ENCODE data around the gene MCF2L2.

Gene MCF2L2

GRCh38 chr3:183393625-183394024, 34.8 kb downstream of the MCF2L2 start:
- TF ChIP-seq REST (IDR thresholded peaks at IDR 0.05; ENCODE audit: insufficient read depth in 1 of 2, low read depth in 2 of 2, low read length in 2 of 2) (no peak), TAF1 (IDR thresholded peaks at IDR 0.05; ENCODE audit: borderline replicate concordance, insufficient read depth, low read length) (no peak), POLR2AphosphoS5 (IDR thresholded peaks at IDR 0.05; ENCODE audit: low read depth, low read length) (no peak), SIN3A (IDR thresholded peaks at IDR 0.05; ENCODE audit: borderline replicate concordance, insufficient read depth, low read length) (no peak), FOXP2 (optimal IDR thresholded peaks at IDR 0.05; ENCODE audit: borderline replicate concordance, extremely low read depth, extremely low read length, insufficient read depth) (no peak)

- no peak for TF ChIP-seq REST (IDR thresholded peaks at IDR 0.05; ENCODE audit: insufficient read depth in 1 of 2, low read depth in 2 of 2, low read length in 2 of 2)
- no peak for TF ChIP-seq TAF1 (IDR thresholded peaks at IDR 0.05; ENCODE audit: borderline replicate concordance, insufficient read depth, low read length)
- TF ChIP-seq FOXP2 (optimal IDR thresholded peaks at IDR 0.05; ENCODE audit: borderline replicate concordance, extremely low read depth, extremely low read length, insufficient read depth): no peak
- TF ChIP-seq POLR2AphosphoS5 (IDR thresholded peaks at IDR 0.05; ENCODE audit: low read depth, low read length): no peak
- no peak for TF ChIP-seq SIN3A (IDR thresholded peaks at IDR 0.05; ENCODE audit: borderline replicate concordance, insufficient read depth, low read length)
These were observed 36.0 kb downstream of the MCF2L2 start for GRCh38 chr3:183392186-183393034.

GRCh38 chr3:183391460-183391859, 37.0 kb downstream of the MCF2L2 start:
- TF ChIP-seq FOXP2 (optimal IDR thresholded peaks at IDR 0.05; ENCODE audit: borderline replicate concordance, extremely low read depth, extremely low read length, insufficient read depth) (no peak), SIN3A (IDR thresholded peaks at IDR 0.05; ENCODE audit: borderline replicate concordance, insufficient read depth, low read length) (no peak), TAF1 (IDR thresholded peaks at IDR 0.05; ENCODE audit: borderline replicate concordance, insufficient read depth, low read length) (no peak), REST (IDR thresholded peaks at IDR 0.05; ENCODE audit: insufficient read depth in 1 of 2, low read depth in 2 of 2, low read length in 2 of 2) (no peak), POLR2AphosphoS5 (IDR thresholded peaks at IDR 0.05; ENCODE audit: low read depth, low read length) (no peak)

DNA sequence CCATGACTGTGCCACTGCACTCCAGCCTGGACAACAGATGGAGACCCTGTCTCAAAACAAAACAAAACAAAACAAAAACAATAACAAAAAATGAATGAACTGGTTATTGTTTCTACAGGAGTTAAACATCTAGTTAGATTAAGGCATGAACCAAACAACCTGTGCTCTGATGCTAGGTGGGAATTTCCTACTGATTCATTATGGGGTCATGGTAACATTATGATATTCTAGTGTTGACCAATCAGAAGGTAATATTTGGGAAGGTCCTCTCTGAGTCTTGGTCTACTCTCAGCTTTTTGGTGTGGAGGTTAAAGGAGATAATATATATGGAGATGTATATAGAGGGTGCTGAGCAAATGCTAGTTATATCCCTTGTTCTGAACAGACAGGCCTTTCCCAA, 37.6 kb downstream of the MCF2L2 start:
- no peak for TF ChIP-seq REST (IDR thresholded peaks at IDR 0.05; ENCODE audit: insufficient read depth in 1 of 2, low read depth in 2 of 2, low read length in 2 of 2)
- no peak for TF ChIP-seq SIN3A (IDR thresholded peaks at IDR 0.05; ENCODE audit: borderline replicate concordance, insufficient read depth, low read length)
- TF ChIP-seq TAF1 (IDR thresholded peaks at IDR 0.05; ENCODE audit: borderline replicate concordance, insufficient read depth, low read length): no peak
- TF ChIP-seq FOXP2 (optimal IDR thresholded peaks at IDR 0.05; ENCODE audit: borderline replicate concordance, extremely low read depth, extremely low read length, insufficient read depth): no peak
- TF ChIP-seq POLR2AphosphoS5 (IDR thresholded peaks at IDR 0.05; ENCODE audit: low read depth, low read length): no peak

All from PFSK-1 (cell line).